Ishikawa (cell line): Measurements from ENCODE around the gene PIGU.
A peak's percentile ranks its signal among the peaks of the same experiment; 100 is the strongest.

ENCODE experiments used
- CEBPB ChIP-seq: IDR thresholded peaks from 2 replicates; pipeline ENCODE4 v1.6.1; 2012
- CREB1 ChIP-seq: IDR thresholded peaks from 2 replicates; pipeline ENCODE4 v1.6.1; 2012; ENCODE audit warnings: low read depth
- EGR1 ChIP-seq: IDR thresholded peaks from 2 replicates; pipeline ENCODE4 v1.6.1; 2012
- EP300 ChIP-seq: IDR thresholded peaks from 2 replicates; pipeline ENCODE4 v1.6.1; 2012; ENCODE audit warnings: borderline replicate concordance
- FOXM1 ChIP-seq: IDR thresholded peaks from 2 replicates; pipeline ENCODE4 v1.6.1; 2012; ENCODE audit warnings: low read depth, borderline replicate concordance
- MAX ChIP-seq: IDR thresholded peaks from 2 replicates; pipeline ENCODE4 v1.6.1; 2012
- NFIC ChIP-seq: IDR thresholded peaks from 2 replicates; pipeline ENCODE4 v1.6.1; 2012
- RAD21 ChIP-seq: IDR thresholded peaks from 2 replicates; pipeline ENCODE4 v1.6.1; 2012; ENCODE audit warnings: low read depth
- REST ChIP-seq: IDR thresholded peaks from 2 replicates; pipeline ENCODE4 v1.6.1; 2012; ENCODE audit warnings: low read depth, mild to moderate bottlenecking
- TAF1 ChIP-seq: IDR thresholded peaks from 2 replicates; pipeline ENCODE4 v1.6.1; 2012; ENCODE audit warnings: low read depth, mild to moderate bottlenecking
- TCF12 ChIP-seq: IDR thresholded peaks from 2 replicates; pipeline ENCODE4 v1.6.1; 2012; ENCODE audit warnings: low read depth
- TEAD4 ChIP-seq: IDR thresholded peaks from 2 replicates; pipeline ENCODE4 v1.6.1; 2012
- USF1 ChIP-seq: IDR thresholded peaks from 2 replicates; pipeline ENCODE4 v1.6.1; 2012
- YY1 ChIP-seq: IDR thresholded peaks from 2 replicates; pipeline ENCODE4 v1.6.1; 2012; ENCODE audit warnings: low read depth
- ZBTB7A ChIP-seq: IDR thresholded peaks from 2 replicates; pipeline ENCODE4 v1.6.1; 2012; ENCODE audit warnings: low read depth

The PIGU gene

GRCh38 chr20:34607066-34607465, 69.8 kb downstream of the PIGU start:
- TF ChIP-seq NFIC = no peak
- no peak for TF ChIP-seq MAX
- TF ChIP-seq CREB1 = no peak
- TF ChIP-seq TEAD4 = no peak
- no peak for TF ChIP-seq REST
- TF ChIP-seq TAF1 = no peak
- TF ChIP-seq EGR1 = no peak
- no peak for TF ChIP-seq EP300
- TF ChIP-seq USF1 = no peak
- no peak for TF ChIP-seq FOXM1
- no peak for TF ChIP-seq YY1
- no peak for TF ChIP-seq ZBTB7A
- no peak for TF ChIP-seq TCF12
- TF ChIP-seq CEBPB = no peak
- TF ChIP-seq RAD21 = no peak

- TF ChIP-seq TCF12 (no peak), FOXM1 (no peak), TEAD4 (no peak), YY1 (no peak), EP300 (no peak), USF1 (no peak), CEBPB (no peak), CREB1 (no peak), ZBTB7A (no peak), EGR1 (no peak), TAF1 (no peak), MAX (no peak), REST (no peak), RAD21 (no peak), NFIC (no peak)
These were observed 71.7 kb downstream of the PIGU start for GRCh38 chr20:34604980-34605788.

GRCh38 chr20:34600892-34601653, 75.8 kb downstream of the PIGU start:
- TF ChIP-seq MAX = no peak

GRCh38 chr20:34595377-34596184, 81.3 kb downstream of the PIGU start:
- TF ChIP-seq NFIC (peak; percentile 9; the same call in 1 of the 2 replicates), TCF12 (no peak), CREB1 (no peak), EP300 (no peak)

- no peak for TF ChIP-seq EP300
- TF ChIP-seq FOXM1 = no peak
- no peak for TF ChIP-seq USF1
- no peak for TF ChIP-seq TEAD4
- TF ChIP-seq REST = no peak
- TF ChIP-seq TAF1 = no peak
- TF ChIP-seq EGR1 = no peak
- TF ChIP-seq CREB1 = no peak
- no peak for TF ChIP-seq RAD21
- TF ChIP-seq MAX = no peak
- no peak for TF ChIP-seq CEBPB
- no peak for TF ChIP-seq YY1
- no peak for TF ChIP-seq NFIC
- TF ChIP-seq ZBTB7A = no peak
- TF ChIP-seq TCF12 = no peak
These were observed 90.3 kb downstream of the PIGU start for GRCh38 chr20:34586488-34587163.
